Subcutaneous abdominal adipose tissue (tissue), 5 donors: ENCODE results near the gene ID2.
"Not testable (repeated sequence)": the region's sequence is repeated elsewhere in the genome, so short reads cannot be mapped to it uniquely, and the experiment has no call there.

Experiments
- H3K27ac ChIP-seq: one replicate; pipeline ENCODE4 v1.7.0; 2013; ENCODE audit warnings: low read depth, mild to moderate bottlenecking, inconsistent platforms, low read length, moderate library complexity
- H3K27me3 ChIP-seq, 5 donors: one replicate each; pipeline ENCODE4 v1.7.0; 2013; ENCODE audit warnings: low read length in 5 of 5, inconsistent platforms in 1 of 5; ENCODE audit not compliant: control insufficient read depth in 5 of 5, insufficient read depth in 4 of 5
- H3K36me3 ChIP-seq, 5 donors: one replicate each; pipeline ENCODE4 v1.7.0; 2013; ENCODE audit warnings: low read length in 5 of 5; ENCODE audit not compliant: control insufficient read depth in 5 of 5, insufficient read depth in 5 of 5
- H3K4me1 ChIP-seq, 5 donors: one replicate each; pipeline ENCODE4 v1.7.0; 2013; ENCODE audit warnings: low read length in 5 of 5, mild to moderate bottlenecking in 3 of 5, moderate library complexity in 1 of 5; ENCODE audit not compliant: control insufficient read depth in 5 of 5, insufficient read depth in 5 of 5
- H3K4me3 ChIP-seq, 5 donors: one replicate each; pipeline ENCODE4 v1.7.0; 2013; ENCODE audit warnings: low read length in 5 of 5, low read depth in 1 of 5
- H3K9ac ChIP-seq, 5 donors: one replicate each; pipeline ENCODE4 v1.7.0; 2013; ENCODE audit warnings: low read length in 5 of 5, mild to moderate bottlenecking in 4 of 5, moderate library complexity in 3 of 5
- H3K9me3 ChIP-seq, 5 donors: one replicate each; pipeline ENCODE4 v1.7.0; 2013; ENCODE audit warnings: low read length in 5 of 5; ENCODE audit not compliant: control insufficient read depth in 5 of 5
- donor health status: healthy.
- donor health status: healthy.
- donor health status: healthy.
- donor health status: healthy.
- donor health status: healthy.

Gene ID2

GRCh38 chr2:8728305-8729015, 46.6 kb downstream of the ID2 start:
- H3K36me3 ChIP-seq, result peaks cover 28 to 68% (median 52%) of the 10 kb centered on the region in 5 donors
- no peaks in the 10 kb centered on the region for H3K4me1 ChIP-seq
- H3K9me3 ChIP-seq, result no peaks in the 10 kb centered on the region
- H3K27me3 ChIP-seq, result no peaks in the 10 kb centered on the region
- no peak overlapping the region for H3K9ac ChIP-seq
- H3K27ac ChIP-seq, result no peak overlapping the region
- no peak overlapping the region for H3K4me3 ChIP-seq

GRCh38 chr2:8729101-8729500, 47.2 kb downstream of the ID2 start:
- not testable (repeated sequence) for H3K9ac ChIP-seq, H3K9me3 ChIP-seq, H3K4me1 ChIP-seq, H3K27ac ChIP-seq, H3K27me3 ChIP-seq, H3K4me3 ChIP-seq
- peaks cover 28 to 74% (median 59%) of the 10 kb centered on the region in 5 donors for H3K36me3 ChIP-seq

- no peaks in the 10 kb centered on the region for H3K9me3 ChIP-seq
- no peak overlapping the region for H3K27ac ChIP-seq
- peaks cover 34 to 81% (median 62%) of the 10 kb centered on the region in 5 donors for H3K36me3 ChIP-seq
- no peak overlapping the region for H3K9ac ChIP-seq
- H3K27me3 ChIP-seq, result no peaks in the 10 kb centered on the region
- no peaks in the 10 kb centered on the region for H3K4me1 ChIP-seq
- H3K4me3 ChIP-seq, result no peak overlapping the region
These were observed 48.1 kb downstream of the ID2 start for GRCh38 chr2:8729939-8730338.

GRCh38 chr2:8732601-8733000, 50.7 kb downstream of the ID2 start:
- H3K36me3 ChIP-seq, result peaks cover 38 to 92% (median 73%) of the 10 kb centered on the region in 5 donors
- H3K4me3 ChIP-seq, result no peak overlapping the region
- H3K9me3 ChIP-seq, result no peaks in the 10 kb centered on the region
- no peak overlapping the region for H3K9ac ChIP-seq
- H3K27ac ChIP-seq, result no peak overlapping the region
- no peaks in the 10 kb centered on the region for H3K4me1 ChIP-seq
- no peaks in the 10 kb centered on the region for H3K27me3 ChIP-seq
